NCI-H774 (cell line): Measurements from ENCODE around the gene BTNL8.

Experiments used
- DNase-seq: peaks from one replicate; lab custom pipeline; 2025; lab: John Stamatoyannopoulos, UW

BTNL8 gene

DNA sequence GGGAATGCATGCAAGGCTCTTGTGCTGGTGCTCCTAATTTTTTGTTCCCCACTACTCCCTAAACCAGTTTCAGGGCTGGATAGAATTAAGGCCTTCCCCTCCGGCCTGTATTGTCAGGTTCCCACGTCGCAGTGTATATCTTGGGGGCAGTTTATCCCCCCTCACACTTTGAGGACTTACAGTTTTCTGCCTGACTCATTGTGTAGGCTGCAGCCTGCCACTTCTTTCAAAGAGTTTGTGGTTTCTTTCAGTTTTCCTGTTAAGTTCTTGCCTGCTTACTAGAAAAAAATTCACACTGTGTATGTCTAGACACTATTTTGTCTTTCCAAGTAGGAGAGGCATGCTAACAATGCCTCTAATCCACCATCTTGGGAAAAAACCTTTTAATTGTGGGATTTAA lies 61.2 kb downstream of the BTNL8 start:
- DNase-seq: no peak

DNA sequence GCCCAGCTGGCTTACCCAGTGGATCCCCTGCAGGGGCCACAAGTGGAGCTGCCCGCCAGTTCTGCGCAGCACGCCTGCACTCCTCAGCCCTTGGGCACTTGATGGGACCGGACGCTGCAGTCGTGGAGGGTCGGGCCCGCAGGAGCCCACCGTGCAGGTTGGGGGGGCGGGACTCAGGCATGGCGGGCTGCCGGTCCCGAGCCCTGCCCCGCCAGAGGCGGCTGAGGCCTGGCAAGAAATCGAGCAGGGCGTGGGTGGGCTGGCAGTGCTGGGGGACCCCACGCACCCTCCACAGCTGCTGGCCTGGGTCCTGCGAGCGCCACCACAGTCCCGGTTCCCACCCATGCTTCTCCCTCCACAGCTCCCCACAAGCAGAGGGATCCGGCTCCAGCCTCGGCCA lies 70.4 kb downstream of the BTNL8 start:
- no peak for DNase-seq

DNA sequence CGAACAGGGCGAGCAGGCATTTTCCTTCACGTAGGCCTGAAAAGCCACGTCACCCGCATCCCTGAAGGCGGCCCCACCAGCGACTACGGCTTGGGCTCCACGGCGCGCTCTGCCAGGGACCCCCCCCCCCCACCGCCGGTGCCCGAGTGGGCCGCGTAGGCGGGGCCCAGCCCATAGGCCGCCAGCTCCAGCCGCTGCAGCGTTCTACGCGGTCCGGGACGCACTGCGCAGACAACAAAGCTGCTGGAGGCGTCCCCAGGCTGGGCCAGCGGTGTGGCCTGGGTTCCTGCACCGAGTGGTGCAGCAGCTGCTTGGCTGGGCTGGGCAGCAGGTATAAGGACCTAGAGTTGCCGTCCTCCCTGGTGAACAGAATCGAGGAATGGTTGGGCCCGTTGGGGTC lies 71.4 kb downstream of the BTNL8 start:
- no peak for DNase-seq

DNA sequence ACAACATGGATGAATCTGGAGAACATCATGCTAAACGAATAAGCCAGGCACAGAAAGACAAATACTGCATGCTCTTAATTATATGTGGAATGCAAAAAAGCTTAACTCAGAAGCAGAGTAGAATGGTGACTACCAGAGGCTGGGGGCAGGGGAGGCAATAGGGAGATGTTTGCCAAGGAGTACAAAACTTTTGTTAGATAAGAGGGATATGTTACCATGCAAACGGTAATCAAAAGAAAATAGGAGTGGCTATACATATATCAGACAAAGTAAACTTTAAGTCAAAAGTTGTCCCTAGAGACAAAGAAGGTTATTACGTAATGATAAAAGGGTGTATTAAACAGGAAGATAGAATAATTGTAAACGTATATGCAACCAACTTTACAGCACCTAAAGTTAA lies 71.9 kb downstream of the BTNL8 start:
- no peak for DNase-seq

DNA sequence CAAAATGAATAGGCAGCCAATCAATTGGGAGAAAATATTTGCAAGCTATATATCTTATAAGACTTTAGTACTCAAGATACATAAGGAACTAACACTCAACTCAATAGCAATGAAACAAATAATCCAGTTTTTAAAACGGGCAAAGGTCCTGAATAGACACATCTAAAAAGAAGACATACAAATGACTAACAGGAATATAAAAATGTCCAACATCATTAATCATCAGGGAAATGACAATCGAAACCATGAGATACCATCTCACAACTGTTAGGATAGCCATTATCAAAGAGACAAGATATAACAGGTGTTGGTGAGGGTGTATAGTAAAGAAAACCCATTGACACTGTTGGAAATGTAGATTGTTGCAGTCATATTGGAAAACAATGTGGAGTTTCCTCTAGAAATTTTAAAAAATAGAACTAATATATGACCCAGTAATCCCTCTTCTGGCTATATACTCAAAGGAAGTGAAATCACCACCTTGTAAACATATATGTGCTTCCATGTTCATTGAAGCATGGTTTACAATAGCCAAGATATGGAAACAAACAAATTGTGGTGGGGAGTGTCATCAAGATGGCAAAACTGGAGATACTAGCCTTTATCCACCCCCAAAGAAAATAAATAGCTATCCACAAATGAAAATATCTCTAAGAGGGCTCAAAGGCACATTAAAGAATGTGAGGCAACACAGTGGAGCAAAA lies 75.8 kb downstream of the BTNL8 start:
- DNase-seq: no peak

DNA sequence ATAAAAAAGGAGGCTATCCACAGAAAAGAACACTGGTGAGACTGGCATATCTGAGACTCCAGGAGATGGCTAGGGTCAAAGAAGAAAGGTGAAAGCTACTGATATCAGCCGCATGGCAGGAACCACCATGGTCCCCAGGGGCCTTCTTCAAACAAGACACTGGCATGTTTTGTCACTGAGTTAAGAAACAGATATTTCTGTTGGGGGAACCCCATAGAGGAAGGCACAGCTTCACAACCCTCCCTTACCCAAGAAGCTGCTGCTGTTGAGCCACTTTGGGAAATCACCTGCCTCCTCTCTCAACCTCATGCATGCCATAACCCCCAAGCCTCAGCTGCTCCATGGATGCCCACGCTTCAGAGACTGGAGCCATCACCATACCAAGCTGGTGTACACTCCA lies 76.4 kb downstream of the BTNL8 start:
- DNase-seq: no peak

DNA sequence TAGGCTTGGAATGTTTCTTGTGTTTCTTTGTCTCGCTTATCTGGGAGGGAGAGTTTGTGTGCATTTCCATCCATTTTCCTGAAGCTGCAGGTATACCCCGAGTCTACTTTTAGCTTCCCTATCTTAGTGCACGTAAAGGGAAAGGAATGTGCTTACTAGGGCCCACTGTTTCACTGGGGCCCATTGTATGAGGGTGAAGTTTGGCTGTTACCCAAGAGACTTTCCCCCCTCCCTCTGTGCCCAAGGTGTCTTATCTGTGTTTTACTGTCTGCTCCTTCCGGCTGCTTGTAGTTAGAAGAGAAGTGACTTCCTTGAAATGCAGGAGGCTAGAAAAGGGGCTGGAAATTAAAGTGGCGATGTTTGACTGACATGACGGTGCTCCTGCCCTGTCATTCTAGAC lies 77.6 kb downstream of the BTNL8 start:
- DNase-seq: no peak

DNA sequence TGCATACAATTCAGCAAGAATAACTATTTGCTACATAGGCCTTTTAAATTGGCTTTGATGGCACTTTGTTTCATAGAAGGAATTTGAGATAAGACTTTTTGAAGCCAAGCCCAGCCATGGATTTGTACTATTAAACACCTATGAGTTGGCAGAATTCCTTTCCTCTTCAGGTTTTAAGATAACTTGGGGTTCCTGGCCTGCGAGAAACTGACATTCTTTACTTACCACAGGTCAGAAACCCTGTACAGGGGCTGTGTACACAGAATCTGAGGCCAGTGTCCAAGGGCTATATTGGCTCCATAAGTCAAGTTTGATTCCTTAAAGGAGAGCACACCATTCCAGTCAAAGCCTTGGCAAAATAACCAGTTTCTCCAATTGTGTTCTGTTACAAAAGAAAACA lies 78.9 kb downstream of the BTNL8 start:
- DNase-seq: no peak

DNA sequence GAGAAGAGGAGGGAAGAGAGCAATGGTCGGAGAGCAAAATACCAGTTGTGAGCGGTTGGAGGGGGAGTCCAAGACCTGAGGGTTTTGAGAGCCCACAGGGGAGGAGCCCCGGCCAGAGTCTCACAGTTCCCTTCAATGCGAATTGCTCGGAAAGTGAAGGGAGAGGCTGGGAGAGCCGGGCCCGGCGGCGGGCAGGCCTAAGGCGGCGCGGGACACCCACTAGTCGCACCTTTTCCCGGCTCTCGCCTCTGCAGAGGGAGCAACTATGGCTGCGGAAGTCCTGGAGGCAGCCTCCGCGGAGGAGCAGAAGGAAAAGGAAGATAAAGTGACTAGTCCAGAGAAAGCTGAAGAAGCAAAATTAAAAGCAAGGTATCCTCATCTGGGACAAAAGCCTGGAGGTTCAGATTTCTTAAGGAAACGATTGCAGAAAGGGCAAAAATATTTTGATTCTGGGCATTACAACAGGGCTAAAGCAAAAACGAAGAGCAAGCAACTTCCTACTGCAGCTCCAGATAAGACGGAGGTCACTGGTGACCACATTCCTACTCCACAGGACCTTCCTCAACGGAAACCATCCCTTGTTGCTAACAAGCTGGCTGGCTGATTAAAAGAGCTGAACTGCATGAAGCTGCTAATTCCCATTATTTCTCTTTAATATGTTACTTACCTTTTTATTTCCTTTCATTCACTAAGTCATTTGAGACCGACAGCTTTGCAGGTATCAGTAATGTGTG lies 83.2 kb downstream of the BTNL8 start:
- DNase-seq: no peak

DNA sequence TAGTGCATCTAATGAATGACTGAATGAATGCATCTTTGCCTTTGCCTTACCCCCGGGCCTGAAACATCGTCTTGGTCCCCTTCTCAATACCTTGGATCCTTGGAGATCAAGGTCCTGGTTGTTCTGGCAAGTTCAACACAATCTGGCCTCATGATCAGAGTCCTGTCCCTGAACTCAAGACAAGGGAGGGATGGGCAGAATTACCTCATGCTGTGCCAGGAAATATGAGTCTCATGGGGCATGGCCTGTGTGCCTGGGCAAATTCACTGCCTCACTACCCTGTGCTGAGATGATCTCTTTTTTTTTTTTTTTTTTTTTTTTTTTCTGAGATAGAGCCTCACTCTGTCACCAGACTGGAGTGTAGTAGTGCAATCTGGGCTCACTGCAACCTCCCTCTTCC lies 89.1 kb downstream of the BTNL8 start:
- no peak for DNase-seq

DNA sequence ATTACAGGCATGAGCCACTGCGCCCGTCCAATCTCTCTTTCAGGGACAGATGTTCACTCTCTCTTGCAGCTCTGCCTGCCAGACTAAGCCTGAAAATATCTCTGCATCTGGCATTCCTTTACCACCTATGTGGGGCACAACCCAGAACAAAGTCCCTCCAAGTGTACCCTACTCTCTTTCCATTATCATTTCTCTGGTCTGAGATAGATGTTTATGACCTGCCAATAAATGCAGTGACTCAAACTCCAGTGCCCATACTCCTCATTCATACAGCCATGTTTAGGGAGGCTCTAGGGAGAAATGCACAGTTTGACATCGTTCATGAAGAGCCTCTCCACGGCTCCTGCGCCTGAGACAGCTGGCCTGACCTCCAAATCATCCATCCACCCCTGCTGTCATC lies 89.6 kb downstream of the BTNL8 start, which contains the start of gene BTNL3:
TSS of gene BTNL3 (plus strand) at position 255 of the 400 bp plus-strand sequence. CDS start 183 bp downstream, outside the sequence.
- no peak for DNase-seq

DNA sequence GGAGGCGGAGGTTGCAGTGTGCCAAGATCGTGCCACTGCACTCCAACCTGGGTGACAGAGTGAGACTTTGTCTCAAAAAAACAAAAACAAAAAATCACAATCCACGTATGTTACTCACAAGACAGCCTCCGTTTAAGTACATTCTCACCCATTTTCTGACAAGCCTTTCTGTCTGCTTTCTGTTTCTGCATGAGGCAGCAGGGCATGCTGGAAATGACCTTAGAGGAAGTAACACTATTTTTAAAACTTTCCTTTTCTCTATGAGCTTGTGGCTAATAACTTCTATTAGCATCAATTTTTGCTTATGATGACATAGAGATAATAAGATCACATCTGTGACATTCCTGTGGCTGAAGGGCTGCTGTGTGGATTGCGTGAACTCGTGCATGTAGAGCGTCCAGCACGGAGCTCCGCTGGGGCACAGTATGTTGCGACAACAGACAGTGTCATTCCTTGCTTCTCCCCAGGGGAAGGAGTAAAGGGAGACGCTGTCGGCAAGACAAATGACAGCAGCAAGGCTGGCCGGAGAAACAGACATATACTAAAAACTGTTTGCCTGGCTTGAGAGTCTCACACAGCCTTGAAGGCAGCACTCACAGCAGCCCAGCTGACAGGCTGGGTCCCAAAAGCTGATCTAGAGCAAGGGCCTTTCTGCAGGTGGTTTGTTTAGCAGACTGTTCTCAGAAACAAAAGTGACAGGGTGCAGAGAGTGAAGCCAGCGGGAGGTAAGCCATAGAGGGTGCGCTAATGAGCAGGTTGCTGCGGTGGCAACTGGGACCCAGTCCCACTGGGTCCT lies 91.3 kb downstream of the BTNL8 start:
- no peak for DNase-seq

DNA sequence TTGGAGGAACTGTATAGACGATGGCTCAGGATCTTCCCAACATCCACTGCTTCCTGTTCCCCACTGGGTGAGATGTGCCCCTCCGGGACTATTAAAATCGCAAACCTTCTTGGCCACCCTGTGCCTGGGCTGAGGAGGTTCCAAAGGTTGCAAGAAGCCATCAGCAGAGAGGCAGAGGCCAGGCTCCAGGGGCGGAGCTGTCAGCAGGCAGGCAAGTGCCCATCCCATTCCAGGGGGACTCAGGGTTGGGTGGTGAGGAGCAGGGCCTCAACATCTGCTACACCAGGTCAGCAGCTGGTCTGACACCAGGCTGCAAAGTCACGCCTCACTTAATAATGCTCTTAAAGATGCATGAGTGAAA lies 91.9 kb downstream of the BTNL8 start:
- DNase-seq: no peak
